Measurements from ENCODE around the gene RPS6KA5. TPM values are rescaled to one million over a fixed set of nuclear protein-coding genes. Genes with fewer than 3 reads are reported as not detected.

Gene RPS6KA5
- total and polyA plus RNA-seq, 9 of the 15 experiments (the other 6 are each of a cell fraction or from before 2014, with no cell fraction given) = 0.88 to 7.7 (median 4.7) TPM

DNA sequence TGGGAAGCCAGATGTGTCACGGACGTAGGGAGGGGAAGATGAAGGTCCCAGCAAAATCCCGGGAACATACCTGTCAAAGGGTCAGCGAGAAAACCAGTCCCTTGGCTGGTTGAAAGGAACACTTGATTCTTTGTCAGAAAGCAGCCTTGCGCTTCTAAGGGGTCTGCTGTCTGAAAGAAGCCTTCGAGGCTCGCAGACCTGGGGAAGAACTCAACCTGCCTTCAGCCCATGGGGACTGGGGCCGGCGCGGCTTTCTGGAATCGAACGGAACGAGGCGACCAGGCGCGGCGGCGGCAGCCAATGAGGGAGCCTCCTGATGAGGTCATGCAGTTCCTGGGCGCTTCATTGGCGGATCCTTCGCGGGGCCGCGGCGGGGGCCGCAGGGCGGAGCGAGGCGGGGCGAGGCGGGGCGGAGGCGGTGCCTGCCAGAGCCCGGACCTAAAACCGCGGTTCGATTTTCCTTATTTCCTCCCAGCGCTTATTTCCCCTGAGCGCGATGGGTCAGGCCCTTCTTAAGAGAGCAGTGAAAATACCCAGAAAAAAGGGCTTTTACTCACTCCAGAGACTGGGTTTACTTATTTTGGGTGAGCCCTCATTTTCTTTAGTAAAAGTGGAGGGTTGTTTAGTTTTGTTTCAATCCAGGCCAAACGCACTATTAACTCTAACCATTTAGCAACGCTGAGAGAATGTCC lies 232.4 kb downstream of the RPS6KA5 start (continued):
- TF ChIP-seq POLR2AphosphoS2 (IDR thresholded peaks at IDR 0.05; ENCODE audit: low read length) = no peak
- TF ChIP-seq NEUROD1 (IDR thresholded peaks at IDR 0.05; ENCODE audit: borderline replicate concordance, low read depth, low read length, partially characterized antibody) = peak; percentile 23
- TF ChIP-seq RBFOX2 (IDR thresholded peaks at IDR 0.05; ENCODE audit: low read depth, low read length) = peak; percentile 86
- TF ChIP-seq, protein P1, sequence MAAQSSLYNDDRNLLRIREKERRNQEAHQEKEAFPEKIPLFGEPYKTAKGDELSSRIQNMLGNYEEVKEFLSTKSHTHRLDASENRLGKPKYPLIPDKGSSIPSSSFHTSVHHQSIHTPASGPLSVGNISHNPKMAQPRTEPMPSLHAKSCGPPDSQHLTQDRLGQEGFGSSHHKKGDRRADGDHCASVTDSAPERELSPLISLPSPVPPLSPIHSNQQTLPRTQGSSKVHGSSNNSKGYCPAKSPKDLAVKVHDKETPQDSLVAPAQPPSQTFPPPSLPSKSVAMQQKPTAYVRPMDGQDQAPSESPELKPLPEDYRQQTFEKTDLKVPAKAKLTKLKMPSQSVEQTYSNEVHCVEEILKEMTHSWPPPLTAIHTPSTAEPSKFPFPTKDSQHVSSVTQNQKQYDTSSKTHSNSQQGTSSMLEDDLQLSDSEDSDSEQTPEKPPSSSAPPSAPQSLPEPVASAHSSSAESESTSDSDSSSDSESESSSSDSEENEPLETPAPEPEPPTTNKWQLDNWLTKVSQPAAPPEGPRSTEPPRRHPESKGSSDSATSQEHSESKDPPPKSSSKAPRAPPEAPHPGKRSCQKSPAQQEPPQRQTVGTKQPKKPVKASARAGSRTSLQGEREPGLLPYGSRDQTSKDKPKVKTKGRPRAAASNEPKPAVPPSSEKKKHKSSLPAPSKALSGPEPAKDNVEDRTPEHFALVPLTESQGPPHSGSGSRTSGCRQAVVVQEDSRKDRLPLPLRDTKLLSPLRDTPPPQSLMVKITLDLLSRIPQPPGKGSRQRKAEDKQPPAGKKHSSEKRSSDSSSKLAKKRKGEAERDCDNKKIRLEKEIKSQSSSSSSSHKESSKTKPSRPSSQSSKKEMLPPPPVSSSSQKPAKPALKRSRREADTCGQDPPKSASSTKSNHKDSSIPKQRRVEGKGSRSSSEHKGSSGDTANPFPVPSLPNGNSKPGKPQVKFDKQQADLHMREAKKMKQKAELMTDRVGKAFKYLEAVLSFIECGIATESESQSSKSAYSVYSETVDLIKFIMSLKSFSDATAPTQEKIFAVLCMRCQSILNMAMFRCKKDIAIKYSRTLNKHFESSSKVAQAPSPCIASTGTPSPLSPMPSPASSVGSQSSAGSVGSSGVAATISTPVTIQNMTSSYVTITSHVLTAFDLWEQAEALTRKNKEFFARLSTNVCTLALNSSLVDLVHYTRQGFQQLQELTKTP (IDR thresholded peaks at IDR 0.05; ENCODE audit: low read depth in 1 of 2, partially characterized antibody in 2 of 2) = no peak
- TF ChIP-seq, protein P2, sequence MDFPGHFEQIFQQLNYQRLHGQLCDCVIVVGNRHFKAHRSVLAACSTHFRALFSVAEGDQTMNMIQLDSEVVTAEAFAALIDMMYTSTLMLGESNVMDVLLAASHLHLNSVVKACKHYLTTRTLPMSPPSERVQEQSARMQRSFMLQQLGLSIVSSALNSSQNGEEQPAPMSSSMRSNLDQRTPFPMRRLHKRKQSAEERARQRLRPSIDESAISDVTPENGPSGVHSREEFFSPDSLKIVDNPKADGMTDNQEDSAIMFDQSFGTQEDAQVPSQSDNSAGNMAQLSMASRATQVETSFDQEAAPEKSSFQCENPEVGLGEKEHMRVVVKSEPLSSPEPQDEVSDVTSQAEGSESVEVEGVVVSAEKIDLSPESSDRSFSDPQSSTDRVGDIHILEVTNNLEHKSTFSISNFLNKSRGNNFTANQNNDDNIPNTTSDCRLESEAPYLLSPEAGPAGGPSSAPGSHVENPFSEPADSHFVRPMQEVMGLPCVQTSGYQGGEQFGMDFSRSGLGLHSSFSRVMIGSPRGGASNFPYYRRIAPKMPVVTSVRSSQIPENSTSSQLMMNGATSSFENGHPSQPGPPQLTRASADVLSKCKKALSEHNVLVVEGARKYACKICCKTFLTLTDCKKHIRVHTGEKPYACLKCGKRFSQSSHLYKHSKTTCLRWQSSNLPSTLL (IDR thresholded peaks at IDR 0.05) = no peak
- TF ChIP-seq MYBL2 (IDR thresholded peaks at IDR 0.05; ENCODE audit: low read depth) = peak; percentile 57; the same call in 1 of the 2 replicates
- no peak for TF ChIP-seq MYBL2 (CRISPR knock-in tag; IDR thresholded peaks at IDR 0.05; ENCODE audit: borderline replicate concordance)
- no peak for TF ChIP-seq PCBP1 (IDR thresholded peaks at IDR 0.05; ENCODE audit: low read depth, low read length, poor library complexity, severe bottlenecking)
- no peak for TF ChIP-seq ZNF384 (IDR thresholded peaks at IDR 0.05; ENCODE audit: low read depth, low read length)
- no peak for TF ChIP-seq SMAD3 (CRISPR knock-in tag; conservative IDR thresholded peaks at IDR 0.05)
- TF ChIP-seq NR3C1 (CRISPR knock-in tag; IDR thresholded peaks at IDR 0.05) = 0 out of 2 replicates have a peak, but pooled peaks have one; percentile 31
- 0 out of 2 replicates have a peak, but pooled peaks have one; percentile 59 for TF ChIP-seq RNF2 (IDR thresholded peaks at IDR 0.05)
- peak; percentile 76 for TF ChIP-seq EP400 (IDR thresholded peaks at IDR 0.05)
- TF ChIP-seq POLR2A (conservative IDR thresholded peaks at IDR 0.05) = peak; percentile 85
- TF ChIP-seq, protein P3, sequence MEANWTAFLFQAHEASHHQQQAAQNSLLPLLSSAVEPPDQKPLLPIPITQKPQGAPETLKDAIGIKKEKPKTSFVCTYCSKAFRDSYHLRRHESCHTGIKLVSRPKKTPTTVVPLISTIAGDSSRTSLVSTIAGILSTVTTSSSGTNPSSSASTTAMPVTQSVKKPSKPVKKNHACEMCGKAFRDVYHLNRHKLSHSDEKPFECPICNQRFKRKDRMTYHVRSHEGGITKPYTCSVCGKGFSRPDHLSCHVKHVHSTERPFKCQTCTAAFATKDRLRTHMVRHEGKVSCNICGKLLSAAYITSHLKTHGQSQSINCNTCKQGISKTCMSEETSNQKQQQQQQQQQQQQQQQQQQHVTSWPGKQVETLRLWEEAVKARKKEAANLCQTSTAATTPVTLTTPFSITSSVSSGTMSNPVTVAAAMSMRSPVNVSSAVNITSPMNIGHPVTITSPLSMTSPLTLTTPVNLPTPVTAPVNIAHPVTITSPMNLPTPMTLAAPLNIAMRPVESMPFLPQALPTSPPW (CRISPR knock-in tag; IDR thresholded peaks at IDR 0.05) = peak; percentile 95
- TF ChIP-seq, protein P4, sequence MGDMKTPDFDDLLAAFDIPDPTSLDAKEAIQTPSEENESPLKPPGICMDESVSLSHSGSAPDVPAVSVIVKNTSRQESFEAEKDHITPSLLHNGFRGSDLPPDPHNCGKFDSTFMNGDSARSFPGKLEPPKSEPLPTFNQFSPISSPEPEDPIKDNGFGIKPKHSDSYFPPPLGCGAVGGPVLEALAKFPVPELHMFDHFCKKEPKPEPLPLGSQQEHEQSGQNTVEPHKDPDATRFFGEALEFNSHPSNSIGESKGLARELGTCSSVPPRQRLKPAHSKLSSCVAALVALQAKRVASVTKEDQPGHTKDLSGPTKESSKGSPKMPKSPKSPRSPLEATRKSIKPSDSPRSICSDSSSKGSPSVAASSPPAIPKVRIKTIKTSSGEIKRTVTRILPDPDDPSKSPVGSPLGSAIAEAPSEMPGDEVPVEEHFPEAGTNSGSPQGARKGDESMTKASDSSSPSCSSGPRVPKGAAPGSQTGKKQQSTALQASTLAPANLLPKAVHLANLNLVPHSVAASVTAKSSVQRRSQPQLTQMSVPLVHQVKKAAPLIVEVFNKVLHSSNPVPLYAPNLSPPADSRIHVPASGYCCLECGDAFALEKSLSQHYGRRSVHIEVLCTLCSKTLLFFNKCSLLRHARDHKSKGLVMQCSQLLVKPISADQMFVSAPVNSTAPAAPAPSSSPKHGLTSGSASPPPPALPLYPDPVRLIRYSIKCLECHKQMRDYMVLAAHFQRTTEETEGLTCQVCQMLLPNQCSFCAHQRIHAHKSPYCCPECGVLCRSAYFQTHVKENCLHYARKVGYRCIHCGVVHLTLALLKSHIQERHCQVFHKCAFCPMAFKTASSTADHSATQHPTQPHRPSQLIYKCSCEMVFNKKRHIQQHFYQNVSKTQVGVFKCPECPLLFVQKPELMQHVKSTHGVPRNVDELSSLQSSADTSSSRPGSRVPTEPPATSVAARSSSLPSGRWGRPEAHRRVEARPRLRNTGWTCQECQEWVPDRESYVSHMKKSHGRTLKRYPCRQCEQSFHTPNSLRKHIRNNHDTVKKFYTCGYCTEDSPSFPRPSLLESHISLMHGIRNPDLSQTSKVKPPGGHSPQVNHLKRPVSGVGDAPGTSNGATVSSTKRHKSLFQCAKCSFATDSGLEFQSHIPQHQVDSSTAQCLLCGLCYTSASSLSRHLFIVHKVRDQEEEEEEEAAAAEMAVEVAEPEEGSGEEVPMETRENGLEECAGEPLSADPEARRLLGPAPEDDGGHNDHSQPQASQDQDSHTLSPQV (IDR thresholded peaks at IDR 0.05) = peak; percentile 62; the same call in 1 of the 2 replicates
